BJ (cell line): ENCODE data around the gene YARS1. TPM values are rescaled to one million over a fixed set of nuclear protein-coding genes. Genes with fewer than 3 reads are reported as not detected.

Experiments
- CTCF ChIA-PET: fragments of 350-600 bp; formaldehyde crosslinking; extraction: SDS; loops from one replicate; lab custom pipeline; 2021; ENCODE audit warnings: antibody characterized with exemption, inconsistent platforms; lab: Yijun Ruan, JAX
- POLR2A ChIA-PET: fragments of 300-600 bp; sonication (Branson Sonifier 250); formaldehyde crosslinking; extraction: SDS; loops from one replicate; lab custom pipeline; 2021; ENCODE audit warnings: antibody characterized with exemption; lab: Charles Lee
- DNase-seq: peaks from one replicate; pipeline ENCODE4 v3.0.0-alpha.2; 2011; ENCODE audit warnings: low read depth
- H3K27me3 ChIP-seq: 2 replicates; pipeline ENCODE4 v1.6.0; 2011; ENCODE audit warnings: low read length; ENCODE audit not compliant: control insufficient read depth, insufficient read depth
- H3K36me3 ChIP-seq: 2 replicates; pipeline ENCODE4 v1.5.1; 2011; ENCODE audit warnings: low read length; ENCODE audit not compliant: control insufficient read depth, insufficient read depth
- H3K4me3 ChIP-seq: 2 replicates; pipeline ENCODE4 v1.5.1; 2011; ENCODE audit warnings: low read depth, mild to moderate bottlenecking, control low read depth, low read length
- polyA plus RNA-seq: library from polyadenylated mRNA; depleted of rRNA; stranded (reverse); fragments of >200 nt; gene quantifications from 2 replicates; pipeline ENCODE4 v1.2.3, GENCODE V29; 2011
- TF ChIP-seq, protein P1 (sequence below): IDR thresholded peaks from 2 replicates; pipeline ENCODE4 v1.5.1; 2011; ENCODE audit warnings: low read depth, mild to moderate bottlenecking, control low read depth, inconsistent platforms, low read length, moderate library complexity; ENCODE audit not compliant: insufficient read depth

The YARS1 gene
- polyA plus RNA-seq, 1 experiment: 75.3 TPM

DNA sequence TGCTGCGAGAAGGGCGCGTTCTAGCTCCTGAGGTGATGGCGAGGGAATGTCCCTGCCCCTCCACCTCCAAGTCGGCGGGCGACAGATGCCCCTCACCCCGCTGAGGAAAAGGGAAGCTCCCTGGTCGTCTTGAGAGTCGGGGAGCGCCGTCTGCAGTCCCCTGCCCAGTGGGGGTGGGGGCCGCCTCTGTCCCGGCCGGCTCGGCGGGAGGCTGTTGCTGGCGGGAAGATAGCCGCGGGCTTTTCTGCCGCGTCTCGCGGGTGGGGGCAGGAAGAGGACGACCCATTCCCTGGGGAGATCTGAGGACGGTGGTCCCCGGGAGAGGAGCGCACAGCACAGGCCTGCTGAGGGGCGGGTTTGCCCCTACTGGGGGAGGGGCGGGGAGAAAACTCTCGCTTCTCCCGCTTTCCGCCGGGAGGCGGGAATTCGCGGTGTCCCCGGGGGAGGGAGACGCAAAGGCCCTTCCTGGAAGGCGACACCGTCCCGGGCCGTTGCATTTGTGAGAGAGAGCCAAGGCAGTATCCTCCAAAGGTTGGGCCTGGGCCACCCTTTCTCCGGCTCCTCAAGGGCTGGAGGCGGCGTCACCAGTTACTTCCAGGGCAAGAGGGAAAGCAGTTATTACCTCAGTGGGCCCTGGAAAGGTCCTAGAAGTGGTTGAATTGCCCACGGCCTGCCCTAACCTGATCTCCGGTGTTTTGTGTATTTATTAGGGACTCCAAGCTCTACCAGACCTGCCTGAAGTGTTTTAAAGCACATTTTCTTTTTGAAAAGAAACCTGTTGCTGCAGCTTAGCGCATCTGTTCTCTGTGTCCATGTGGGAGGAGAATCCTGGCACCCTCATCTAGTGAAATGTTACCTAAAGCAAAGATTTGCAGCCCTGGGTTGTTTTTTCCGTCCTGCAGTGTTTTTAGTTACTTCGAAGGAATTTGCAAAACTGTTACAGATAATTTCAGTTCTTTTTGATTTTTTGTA lies 943 bp upstream of the YARS1 start:
- DNase-seq: no peak
- Histone ChIP-seq H3K4me3 (peak overlapping the region; percentile 69), H3K36me3 (peaks cover 2% of the 10 kb centered on the region; the same call in 1 of the 2 replicates), H3K27me3 (no peaks in the 10 kb centered on the region)
- TF ChIP-seq, protein P1, sequence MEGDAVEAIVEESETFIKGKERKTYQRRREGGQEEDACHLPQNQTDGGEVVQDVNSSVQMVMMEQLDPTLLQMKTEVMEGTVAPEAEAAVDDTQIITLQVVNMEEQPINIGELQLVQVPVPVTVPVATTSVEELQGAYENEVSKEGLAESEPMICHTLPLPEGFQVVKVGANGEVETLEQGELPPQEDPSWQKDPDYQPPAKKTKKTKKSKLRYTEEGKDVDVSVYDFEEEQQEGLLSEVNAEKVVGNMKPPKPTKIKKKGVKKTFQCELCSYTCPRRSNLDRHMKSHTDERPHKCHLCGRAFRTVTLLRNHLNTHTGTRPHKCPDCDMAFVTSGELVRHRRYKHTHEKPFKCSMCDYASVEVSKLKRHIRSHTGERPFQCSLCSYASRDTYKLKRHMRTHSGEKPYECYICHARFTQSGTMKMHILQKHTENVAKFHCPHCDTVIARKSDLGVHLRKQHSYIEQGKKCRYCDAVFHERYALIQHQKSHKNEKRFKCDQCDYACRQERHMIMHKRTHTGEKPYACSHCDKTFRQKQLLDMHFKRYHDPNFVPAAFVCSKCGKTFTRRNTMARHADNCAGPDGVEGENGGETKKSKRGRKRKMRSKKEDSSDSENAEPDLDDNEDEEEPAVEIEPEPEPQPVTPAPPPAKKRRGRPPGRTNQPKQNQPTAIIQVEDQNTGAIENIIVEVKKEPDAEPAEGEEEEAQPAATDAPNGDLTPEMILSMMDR: 0 out of 2 replicates have a peak, but pooled peaks have one; percentile 15
- ChIA-PET CTCF (interaction anchor here (0.7 kb wide), 1 partner anchor 23 kb away, joined by 3 read pairs; no protein-coding TSS in a partner anchor), POLR2A (no interaction called here)

DNA sequence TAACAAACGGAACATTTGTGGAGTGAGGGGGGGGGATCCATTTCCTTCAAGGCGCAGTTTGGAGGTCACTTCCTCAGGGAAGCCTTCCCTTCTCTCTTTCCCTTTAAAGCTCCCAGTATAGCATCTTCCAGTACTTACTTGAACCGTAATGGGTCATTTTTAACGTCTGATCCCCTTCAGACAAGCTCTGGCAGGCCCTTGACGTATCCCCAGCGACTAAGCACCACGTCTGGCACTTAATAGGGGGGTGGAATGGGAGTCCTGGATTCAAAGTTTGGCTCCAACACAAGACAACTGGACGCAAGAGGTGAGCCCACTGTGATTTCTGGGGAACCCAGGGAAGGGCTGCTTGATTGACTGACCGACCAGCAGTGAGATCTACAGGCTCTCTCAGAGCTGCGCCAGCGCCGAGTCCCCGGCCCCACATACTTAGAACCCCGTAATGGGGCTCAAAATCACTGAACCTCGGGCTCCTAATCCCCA lies 441 bp downstream of the YARS1 start:
- no peak for DNase-seq
- ChIA-PET CTCF (interaction anchor here (0.7 to 1.4 kb wide), 2 partner anchors 55 to 72 kb away, joined by 3 read pairs; no protein-coding TSS in a partner anchor), POLR2A (no interaction called here)
- Histone ChIP-seq H3K36me3 (peaks cover 3% of the 10 kb centered on the region; the same call in 1 of the 2 replicates), H3K27me3 (no peaks in the 10 kb centered on the region), H3K4me3 (peak overlapping the region; percentile 69)
- TF ChIP-seq, protein P1: no peak

DNA sequence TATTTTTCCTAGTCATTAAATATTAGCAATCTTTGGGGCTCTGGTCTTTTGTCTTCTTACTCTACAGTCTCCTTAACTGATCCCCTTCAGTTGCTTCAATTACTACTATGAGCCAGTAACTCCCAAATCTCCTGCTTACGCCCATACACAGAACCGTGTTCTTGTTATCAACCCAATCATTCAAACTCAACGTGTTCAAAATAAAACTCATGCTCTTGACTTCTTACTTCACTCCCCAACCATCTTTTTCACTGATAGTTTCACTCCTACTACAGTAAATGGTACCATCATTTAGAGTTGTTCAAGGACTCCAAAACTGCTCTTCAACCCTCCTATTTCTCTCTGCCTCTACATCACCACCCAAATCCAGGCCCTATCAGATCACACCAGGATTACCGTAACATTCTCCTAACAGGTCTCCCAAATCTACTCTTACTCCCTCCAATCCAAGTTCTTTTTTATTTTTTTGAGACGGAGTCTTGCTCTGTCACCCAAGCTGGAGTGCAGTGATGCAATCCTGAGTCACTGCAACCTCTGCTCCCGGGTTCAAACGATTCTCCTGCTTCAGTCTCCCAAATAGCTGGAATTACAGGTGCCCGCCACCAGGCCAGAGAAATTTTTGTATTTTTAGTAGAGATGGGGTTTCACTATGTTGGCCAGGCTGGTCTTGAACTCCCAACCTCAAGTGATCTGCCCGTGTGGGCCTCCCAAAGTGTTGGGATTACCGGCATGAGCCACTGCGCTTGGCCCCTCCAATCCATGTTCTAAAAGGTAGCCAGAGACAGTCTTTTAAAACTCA lies 3.0 kb downstream of the YARS1 start:
- ChIA-PET CTCF (no interaction called here), POLR2A (no interaction called here)

DNA sequence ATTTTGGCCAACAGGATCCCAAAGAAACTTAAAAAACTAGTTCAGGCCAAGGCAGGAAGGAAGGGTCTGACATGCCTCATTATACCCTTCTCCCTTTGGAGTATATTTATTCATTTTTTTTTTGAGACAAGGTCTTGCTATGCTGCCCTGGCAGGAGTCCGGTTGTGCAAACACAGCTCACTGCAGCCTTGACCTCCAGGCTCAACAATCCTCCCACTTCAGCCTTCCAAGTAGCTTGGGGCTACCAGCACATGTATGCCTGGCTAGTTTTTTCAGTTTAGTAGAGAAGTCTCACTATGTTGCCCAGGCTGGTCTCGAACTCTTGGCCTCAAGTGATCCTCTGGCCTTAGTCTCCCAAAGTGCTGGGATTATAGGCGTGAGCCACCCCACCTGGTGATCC lies 5.2 kb downstream of the YARS1 start:
- ChIA-PET POLR2A (no interaction called here), CTCF (interaction anchor here (0.7 kb wide), 1 partner anchor 11 kb away, joined by 3 read pairs; no protein-coding TSS in a partner anchor)
- H3K36me3 ChIP-seq: peaks cover 15% of the 10 kb centered on the region
- no peak overlapping the region for H3K4me3 ChIP-seq
- TF ChIP-seq, protein P1: no peak
- H3K27me3 ChIP-seq: no peaks in the 10 kb centered on the region
- DNase-seq: no peak

More for the DNA sequence above, 3.0 kb downstream of the YARS1 start:
- no peak for DNase-seq
- H3K27me3 ChIP-seq: no peaks in the 10 kb centered on the region
- H3K4me3 ChIP-seq: no peak overlapping the region
- peaks cover 12% of the 10 kb centered on the region for H3K36me3 ChIP-seq
- TF ChIP-seq, protein P1: no peak
